Activated T-cell treated with anti-CD3 and anti-CD28 coated beads, Interleukin-2, amount 50 U/mL, for 72 hours (primary cell): ENCODE measurements around the gene MAML3. TPM values are rescaled to one million over a fixed set of nuclear protein-coding genes. Genes with fewer than 3 reads are reported as not detected.

Experiments
- ATAC-seq, 2 donors: fragments of 150-1000 bp; cut with Tn5 transposase; replicated peaks in 1 of 2; 2 replicates each; pipeline ENCODE4 v1.10.0; 2021; ENCODE audit warnings: moderate library complexity in 2 of 2, mild to moderate bottlenecking in 1 of 2
- DNase-seq, 2 donors: peaks; one replicate each; pipeline ENCODE4 v3.0.0; 2021 to 2022; ENCODE audit warnings: mixed read lengths in 1 of 2
- H3K27ac Mint-ChIP-seq: one replicate; pipeline ENCODE4 v1.8.0; 2022; ENCODE audit warnings: mild to moderate bottlenecking, moderate library complexity, mixed read lengths
- H3K27me3 Mint-ChIP-seq: one replicate; pipeline ENCODE4 v1.8.0; 2022; ENCODE audit warnings: low read depth, mixed read lengths
- H3K36me3 Mint-ChIP-seq, 2 donors: one replicate each; pipeline ENCODE4 v1.8.0; 2022; ENCODE audit warnings: mixed read lengths in 2 of 2, mild to moderate bottlenecking in 1 of 2; ENCODE audit not compliant: insufficient read depth in 2 of 2
- H3K4me1 Mint-ChIP-seq: one replicate; pipeline ENCODE4 v1.8.0; 2022; ENCODE audit warnings: low read depth, mixed read lengths
- H3K4me3 Mint-ChIP-seq, 2 donors: one replicate each; pipeline ENCODE4 v1.8.0; 2022; ENCODE audit warnings: mild to moderate bottlenecking in 2 of 2, mixed read lengths in 2 of 2, moderate library complexity in 2 of 2
- H3K9me3 Mint-ChIP-seq, 2 donors: one replicate each; pipeline ENCODE4 v1.8.0; 2022; ENCODE audit warnings: mixed read lengths in 2 of 2
- total RNA-seq, 2 donors: library from RNA; stranded (reverse); gene quantifications; one replicate each; pipeline ENCODE4 v1.2.3, GENCODE V29; 2022

Gene MAML3
- total RNA-seq, 2 donors from 2014 or later: 5.3 to 5.5 TPM

DNA sequence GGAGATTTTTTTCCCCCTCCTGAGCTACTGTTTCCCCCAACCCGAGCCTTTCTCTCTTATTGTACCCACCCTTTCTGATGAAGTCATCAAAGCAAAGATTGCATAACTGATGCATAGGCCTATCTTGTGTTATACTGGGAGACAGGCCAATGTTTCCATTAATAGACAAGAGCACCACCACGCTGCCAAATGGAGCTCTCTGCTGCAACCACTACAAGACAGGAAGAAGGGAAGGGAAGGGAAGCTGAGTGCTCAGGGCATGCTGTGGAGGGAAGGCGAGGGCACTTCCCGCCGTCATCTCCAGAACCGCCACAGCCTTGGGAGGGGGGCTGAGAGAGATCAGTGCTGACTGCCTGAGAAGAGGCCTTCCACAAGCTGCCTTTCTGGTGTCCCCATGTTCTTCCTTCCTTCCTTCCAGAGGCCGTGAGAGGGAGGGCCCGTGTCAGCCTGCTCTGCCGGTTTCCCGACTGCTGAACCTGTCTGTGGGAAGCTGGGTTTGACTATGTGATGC, 413.4 kb downstream of the MAML3 start:
- H3K27ac Mint-ChIP-seq: no peak overlapping the region
- ATAC-seq (no peak), DNase-seq (no peak)
- H3K4me3 Mint-ChIP-seq: no peak overlapping the region
- H3K27me3 Mint-ChIP-seq: peaks cover 26% of the 10 kb centered on the region
- H3K4me1 Mint-ChIP-seq: peaks cover 13% of the 10 kb centered on the region
- H3K36me3 Mint-ChIP-seq: no peaks in the 10 kb centered on the region
- no peaks in the 10 kb centered on the region for H3K9me3 Mint-ChIP-seq

DNA sequence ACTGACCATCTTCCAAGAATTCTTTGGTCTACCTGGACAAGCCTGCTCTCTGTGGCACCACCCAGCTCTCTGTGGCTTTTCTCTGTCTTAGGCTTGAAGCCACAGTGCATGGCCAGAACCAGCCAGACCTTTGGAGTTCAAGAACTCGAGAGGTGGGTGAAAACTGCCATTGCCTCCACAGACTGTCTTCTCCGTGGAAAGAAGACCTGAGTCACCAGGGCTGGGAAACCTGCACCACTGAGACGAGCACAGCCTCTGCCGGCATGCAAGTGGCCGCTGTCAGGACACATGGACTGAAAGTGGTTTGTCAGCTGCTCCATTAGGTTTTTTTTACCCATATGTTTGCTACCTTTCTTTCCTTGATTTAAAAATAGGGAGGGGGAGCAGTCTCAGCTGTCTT, 413.9 kb downstream of the MAML3 start:
- Mint-ChIP-seq H3K27ac (no peak overlapping the region), H3K36me3 (no peaks in the 10 kb centered on the region), H3K9me3 (no peaks in the 10 kb centered on the region), H3K27me3 (peaks cover 26% of the 10 kb centered on the region), H3K4me1 (peaks cover 13% of the 10 kb centered on the region), H3K4me3 (no peak overlapping the region)
- DNase-seq (no peak), ATAC-seq (no peak)

DNA sequence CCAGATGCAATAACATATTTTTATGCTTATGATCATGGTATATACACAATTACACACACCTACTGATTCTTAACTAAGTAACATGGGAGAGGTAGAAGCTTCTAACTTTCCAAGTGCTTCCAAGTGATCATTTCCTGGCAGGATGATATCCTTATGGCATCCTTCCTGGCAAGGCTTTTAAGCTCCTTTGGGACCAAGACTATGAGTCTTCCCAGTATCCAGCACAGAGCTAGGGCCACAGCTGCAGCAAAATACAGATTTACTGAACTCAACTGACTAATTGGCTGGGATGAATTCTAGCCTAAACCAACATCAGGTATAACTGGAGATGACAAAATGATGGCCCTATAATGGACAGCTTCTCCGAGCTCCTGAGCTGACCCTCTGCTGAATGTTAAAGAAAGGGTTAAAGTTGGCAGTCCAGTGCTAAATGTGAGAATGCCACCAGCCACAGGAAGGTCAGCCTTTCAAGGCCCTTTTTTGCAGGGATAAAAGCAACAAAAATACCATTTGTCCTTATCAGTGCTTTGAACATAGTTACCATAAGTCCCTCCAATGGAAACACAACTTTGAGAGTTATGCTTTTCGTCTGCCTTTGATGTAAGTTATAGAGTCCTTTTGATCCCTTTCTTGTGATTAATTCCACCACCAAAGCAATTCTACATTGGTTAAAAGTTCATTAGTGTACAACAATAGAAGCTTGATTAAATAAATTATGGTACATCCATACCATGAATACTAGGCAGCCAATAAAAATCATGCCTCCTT, 415.0 kb downstream of the MAML3 start:
- no peak for DNase-seq
- Mint-ChIP-seq H3K9me3 (no peaks in the 10 kb centered on the region), H3K36me3 (no peaks in the 10 kb centered on the region), H3K4me3 (no peak overlapping the region), H3K27me3 (peaks cover 35% of the 10 kb centered on the region), H3K27ac (no peak overlapping the region), H3K4me1 (peaks cover 24% of the 10 kb centered on the region)
- ATAC-seq: no peak

DNA sequence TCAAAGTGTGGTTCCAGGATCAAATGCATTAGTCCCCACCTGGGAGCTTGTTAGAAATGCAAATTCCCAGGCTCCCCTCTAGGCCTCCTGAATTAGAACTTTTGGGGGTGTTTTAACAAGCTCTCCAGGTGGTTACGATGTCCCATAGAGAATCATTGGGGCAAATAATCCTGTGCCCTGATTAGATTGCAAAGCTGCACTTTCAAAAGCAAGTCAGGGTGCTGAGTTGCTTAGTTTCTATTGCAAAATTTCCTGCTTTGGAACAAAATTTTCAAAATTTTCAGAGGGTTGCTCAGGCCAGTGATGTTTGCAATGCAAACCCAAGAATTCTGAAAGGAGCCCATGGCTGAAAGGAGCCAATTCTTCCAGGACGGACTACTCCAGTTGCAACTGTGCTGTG, 417.3 kb downstream of the MAML3 start:
- ATAC-seq (no peak), DNase-seq (no peak)
- Mint-ChIP-seq H3K36me3 (no peaks in the 10 kb centered on the region), H3K27me3 (peaks cover 39% of the 10 kb centered on the region), H3K27ac (no peak overlapping the region), H3K4me3 (no peak overlapping the region), H3K9me3 (no peaks in the 10 kb centered on the region), H3K4me1 (peaks cover 24% of the 10 kb centered on the region)

DNA sequence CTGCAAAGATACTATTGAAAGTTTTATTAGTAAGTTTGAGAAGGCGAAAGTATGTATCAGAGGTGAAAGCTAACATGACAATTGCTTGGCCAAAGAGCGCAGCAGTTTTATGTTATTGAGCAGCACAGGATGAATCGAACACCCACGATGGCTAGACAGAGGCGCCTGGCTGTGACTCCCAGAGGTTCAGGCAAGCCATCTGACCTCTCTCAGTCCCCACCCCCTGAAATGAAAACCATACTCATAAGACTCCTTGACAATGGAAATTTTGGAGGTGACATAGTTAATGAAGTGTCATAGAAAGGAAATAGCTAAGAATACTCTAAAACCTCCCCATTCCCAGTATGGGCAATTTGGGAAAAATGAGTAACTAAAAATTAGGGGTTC, 417.7 kb downstream of the MAML3 start:
- H3K4me3 Mint-ChIP-seq: peak overlapping the region; percentile 11 to 50
- peaks cover 39% of the 10 kb centered on the region for H3K27me3 Mint-ChIP-seq
- no peak for ATAC-seq
- DNase-seq: no peak
- peaks cover 24% of the 10 kb centered on the region for H3K4me1 Mint-ChIP-seq
- no peaks in the 10 kb centered on the region for H3K36me3 Mint-ChIP-seq
- H3K27ac Mint-ChIP-seq: no peak overlapping the region
- no peaks in the 10 kb centered on the region for H3K9me3 Mint-ChIP-seq

DNA sequence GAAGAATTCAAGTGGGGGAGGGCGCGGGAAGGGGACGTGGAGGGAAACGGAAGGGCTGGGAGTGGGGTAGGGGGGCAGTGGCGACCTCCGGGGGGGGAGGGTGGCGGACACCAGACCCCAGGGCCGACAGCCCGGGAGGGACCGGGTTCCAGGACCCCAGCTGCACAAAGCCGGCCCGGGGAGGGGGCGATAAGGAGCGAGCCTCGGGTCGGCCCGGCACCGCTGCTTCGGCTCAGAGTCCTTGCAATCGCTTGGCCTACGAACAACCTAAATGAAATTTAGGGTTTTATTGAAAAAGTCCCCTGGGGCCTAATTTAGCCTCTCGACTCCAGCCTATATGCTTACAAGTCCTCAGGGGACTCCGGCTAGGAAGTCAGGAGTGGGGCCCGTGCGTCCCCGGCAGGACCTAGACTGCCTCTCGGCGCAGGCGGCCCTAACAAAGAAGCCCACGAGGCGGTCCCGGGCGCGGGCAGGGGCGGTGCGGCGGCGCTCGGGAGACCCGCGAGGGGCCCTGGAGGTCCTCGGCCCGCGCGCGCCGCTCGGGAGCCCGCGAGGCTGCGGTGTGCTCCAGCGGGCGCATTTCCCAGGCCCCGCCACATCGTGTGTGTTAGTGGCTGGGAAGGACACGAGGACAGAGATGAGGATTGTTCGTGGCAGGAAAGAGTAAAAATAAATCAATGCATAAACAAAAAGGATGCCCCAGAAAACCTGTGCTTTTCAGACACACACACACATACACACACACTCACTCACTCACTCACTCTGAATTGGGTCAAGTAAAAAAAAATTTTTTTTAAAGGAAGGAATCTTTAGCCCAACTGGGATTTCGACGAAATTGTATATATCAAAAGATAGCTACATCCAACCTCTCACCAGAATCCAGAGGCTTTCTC, 418.4 kb downstream of the MAML3 start:
- Mint-ChIP-seq H3K4me3 (peak overlapping the region; percentile 57 to 76), H3K36me3 (no peaks in the 10 kb centered on the region)
- peak; percentile 22 to 37 for ATAC-seq

DNA sequence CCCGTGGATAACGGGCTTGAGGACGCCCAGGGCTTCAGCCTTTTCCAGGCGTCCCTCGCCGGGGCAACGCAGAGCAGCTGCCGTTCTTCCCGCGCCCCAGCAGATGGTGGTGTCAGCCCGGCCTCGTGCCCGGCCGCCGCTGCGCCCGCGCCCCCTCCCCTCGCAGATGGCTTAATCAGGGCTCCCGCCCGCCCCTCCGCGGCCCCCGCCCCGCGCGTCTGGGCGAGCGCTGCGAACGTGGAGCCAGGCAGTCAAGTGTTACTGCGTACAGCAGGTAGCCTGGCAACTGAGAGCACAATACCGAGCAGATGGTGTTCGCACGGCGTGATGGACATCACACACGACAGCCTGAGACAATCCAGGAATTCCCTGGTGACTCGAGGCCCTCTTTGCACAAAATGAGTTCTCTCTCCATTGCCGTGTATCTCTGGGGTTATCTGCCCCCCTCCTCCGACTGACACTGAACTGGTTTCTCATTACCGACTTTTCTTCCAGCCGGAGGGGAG, 419.1 kb downstream of the MAML3 start:
- H3K27me3 Mint-ChIP-seq: peaks cover 39% of the 10 kb centered on the region
- ATAC-seq: peak; percentile 89 to 91
- no peaks in the 10 kb centered on the region for H3K36me3 Mint-ChIP-seq
- no peaks in the 10 kb centered on the region for H3K9me3 Mint-ChIP-seq
- H3K27ac Mint-ChIP-seq: no peak overlapping the region
- peak; percentile 74 to 75 for DNase-seq
- peaks cover 24% of the 10 kb centered on the region for H3K4me1 Mint-ChIP-seq
- H3K4me3 Mint-ChIP-seq: peak overlapping the region; percentile 57 to 76

More for the DNA sequence above, 418.4 kb downstream of the MAML3 start:
- Mint-ChIP-seq H3K27me3 (peaks cover 39% of the 10 kb centered on the region), H3K27ac (no peak overlapping the region), H3K4me1 (peaks cover 24% of the 10 kb centered on the region), H3K9me3 (no peaks in the 10 kb centered on the region)
- peak; percentile 6 to 14 for DNase-seq

- H3K27me3 Mint-ChIP-seq: peaks cover 39% of the 10 kb centered on the region
- H3K4me3 Mint-ChIP-seq: peak overlapping the region; percentile 57 to 76
- H3K9me3 Mint-ChIP-seq: no peaks in the 10 kb centered on the region
- ATAC-seq (no peak), DNase-seq (no peak)
- H3K27ac Mint-ChIP-seq: no peak overlapping the region
- H3K4me1 Mint-ChIP-seq: peaks cover 24% of the 10 kb centered on the region
- no peaks in the 10 kb centered on the region for H3K36me3 Mint-ChIP-seq
Observed at GRCh38 chr4:139734201-139734874, 419.6 kb downstream of the MAML3 start.

GRCh38 chr4:139732991-139733570, 420.9 kb downstream of the MAML3 start:
- ATAC-seq (no peak), DNase-seq (no peak)
- peaks cover 24% of the 10 kb centered on the region for H3K4me1 Mint-ChIP-seq
- H3K27ac Mint-ChIP-seq: no peak overlapping the region
- no peaks in the 10 kb centered on the region for H3K36me3 Mint-ChIP-seq
- H3K9me3 Mint-ChIP-seq: no peaks in the 10 kb centered on the region
- peaks cover 39% of the 10 kb centered on the region for H3K27me3 Mint-ChIP-seq
- H3K4me3 Mint-ChIP-seq: no peak overlapping the region

DNA sequence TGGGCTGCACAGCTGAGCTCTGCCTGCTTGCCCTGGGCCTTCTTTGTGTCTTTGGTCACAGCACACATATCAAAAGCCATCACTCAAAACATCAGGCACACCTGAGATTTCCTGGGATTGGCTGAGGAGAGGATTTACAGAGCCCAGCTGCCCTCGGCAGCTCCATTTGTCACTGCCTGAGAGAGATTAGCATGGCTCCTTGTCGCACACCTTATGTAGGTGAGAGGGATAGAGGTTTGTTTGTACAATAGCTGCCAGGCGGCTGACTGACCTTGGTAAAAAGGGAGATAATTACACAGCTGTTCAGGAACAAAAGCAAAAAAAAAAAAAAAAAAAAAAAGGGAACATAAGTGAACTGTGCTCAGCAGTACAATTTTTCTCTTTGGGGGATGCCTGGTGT, 425.1 kb downstream of the MAML3 start:
- no peaks in the 10 kb centered on the region for H3K9me3 Mint-ChIP-seq
- H3K4me3 Mint-ChIP-seq: no peak overlapping the region
- H3K27me3 Mint-ChIP-seq: peaks cover 7% of the 10 kb centered on the region
- no peak for DNase-seq
- ATAC-seq: no peak
- no peaks in the 10 kb centered on the region for H3K4me1 Mint-ChIP-seq
- H3K27ac Mint-ChIP-seq: no peak overlapping the region
- no peaks in the 10 kb centered on the region for H3K36me3 Mint-ChIP-seq

DNA sequence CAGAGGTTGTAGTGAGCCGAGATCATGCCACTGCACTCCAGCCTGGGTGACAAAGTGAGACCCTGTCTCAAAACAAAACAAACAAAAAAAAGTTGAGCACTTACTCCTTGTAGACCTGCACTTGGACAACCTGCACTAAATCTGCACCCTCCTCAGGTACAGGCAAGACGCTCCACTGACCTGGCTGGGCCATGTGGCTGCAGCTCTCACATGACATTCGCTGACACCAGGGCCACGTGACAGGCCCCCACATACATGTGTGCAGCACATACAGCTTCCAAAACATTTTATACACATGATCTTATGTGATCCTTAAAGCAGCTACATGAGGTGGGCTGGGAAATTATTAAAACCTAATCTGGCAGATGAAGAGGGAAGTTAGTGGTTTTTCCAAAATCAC, 425.8 kb downstream of the MAML3 start:
- Mint-ChIP-seq H3K9me3 (no peaks in the 10 kb centered on the region), H3K27ac (no peak overlapping the region), H3K4me3 (no peak overlapping the region), H3K27me3 (peaks cover 4% of the 10 kb centered on the region), H3K4me1 (no peaks in the 10 kb centered on the region), H3K36me3 (no peaks in the 10 kb centered on the region)
- DNase-seq (no peak), ATAC-seq (no peak)

GRCh38 chr4:139726615-139727014, 427.4 kb downstream of the MAML3 start:
- H3K27ac Mint-ChIP-seq: no peak overlapping the region
- no peaks in the 10 kb centered on the region for H3K4me1 Mint-ChIP-seq
- H3K27me3 Mint-ChIP-seq: no peaks in the 10 kb centered on the region
- DNase-seq (no peak), ATAC-seq (no peak)
- H3K4me3 Mint-ChIP-seq: no peak overlapping the region
- no peaks in the 10 kb centered on the region for H3K9me3 Mint-ChIP-seq
- H3K36me3 Mint-ChIP-seq: no peaks in the 10 kb centered on the region
